ENCODE measurements around the gene PRR16. TPM values are rescaled to one million over a fixed set of nuclear protein-coding genes. Genes with fewer than 3 reads are reported as not detected.
"Not testable (repeated sequence)": the region's sequence is repeated elsewhere in the genome, so short reads cannot be mapped to it uniquely, and the experiment has no call there.

PRR16 gene
- total RNA-seq = 1 to 10 TPM in 3 of 4 donors, not detected in 1; 1.8 to 3.9 (median 2.8) TPM

- 1 to 3% methylated on average over 16 to 23 of the region's 62 CpGs for WGBS, 2 donors
Observed at GRCh38 chr5:120463991-120464626, at the start of gene PRR16. Gene PRR16 (plus strand): TSS chr5:120464300.

GRCh38 chr5:120415985-120416384, 48.1 kb upstream of the PRR16 start:
- TF ChIP-seq POLR2A (IDR thresholded peaks at IDR 0.05) (no peak), CTCF (IDR thresholded peaks at IDR 0.05) (no peak)

More at GRCh38 chr5:120463991-120464626, at the start of gene PRR16:
- peak in 1 of 2 donors; percentile 84 for DNase-seq (ENCODE audit: low spot score in 2 of 2)
- intact Hi-C loops (cut with DNase I; ENCODE audit: low total_unique reads) = no loop called here
- peak within 1 kb of the TSS; percentile 54 for H3K4me3 ChIP-seq (ENCODE audit: low read depth, poor library complexity, severe bottlenecking)
- TF ChIP-seq POLR2A (IDR thresholded peaks at IDR 0.05) (no peak), CTCF (IDR thresholded peaks at IDR 0.05) (no peak)

GRCh38 chr5:120419127-120419526, 45.0 kb upstream of the PRR16 start:
- no peak overlapping the region for H3K4me3 ChIP-seq (ENCODE audit: low read depth, poor library complexity, severe bottlenecking)
- TF ChIP-seq POLR2A (IDR thresholded peaks at IDR 0.05) (no peak), CTCF (IDR thresholded peaks at IDR 0.05) (no peak)
- WGBS, 2 donors = 76% methylated on average over 3 of the region's 3 CpGs
- intact Hi-C loops (cut with DNase I; ENCODE audit: low total_unique reads) = no loop called here
- no peak for DNase-seq (ENCODE audit: low spot score in 2 of 2)

More at GRCh38 chr5:120415985-120416384, 48.1 kb upstream of the PRR16 start:
- DNase-seq (ENCODE audit: low spot score in 2 of 2) = no peak
- H3K4me3 ChIP-seq (ENCODE audit: low read depth, poor library complexity, severe bottlenecking) = no peak overlapping the region
- intact Hi-C loops (cut with DNase I; ENCODE audit: low total_unique reads) = no loop called here
- 68 to 86% methylated on average over 1 of the region's 1 CpG for WGBS, 2 donors

- intact Hi-C loops (cut with DNase I; ENCODE audit: low total_unique reads); H3K4me3 ChIP-seq (ENCODE audit: low read depth, poor library complexity, severe bottlenecking); DNase-seq (ENCODE audit: low spot score in 2 of 2): not testable (repeated sequence)
- 94 to 95% methylated on average over 25 of the region's 25 CpGs for WGBS, 2 donors
Observed at GRCh38 chr5:120426633-120427275, 37.3 kb upstream of the PRR16 start.

GRCh38 chr5:120430572-120430971, 33.5 kb upstream of the PRR16 start:
- DNase-seq (ENCODE audit: low spot score in 2 of 2) = no peak
- intact Hi-C loops (cut with DNase I; ENCODE audit: low total_unique reads) = no loop called here
- no peak for TF ChIP-seq POLR2A (IDR thresholded peaks at IDR 0.05)
- no peak for TF ChIP-seq CTCF (IDR thresholded peaks at IDR 0.05)
- no peak overlapping the region for H3K4me3 ChIP-seq (ENCODE audit: low read depth, poor library complexity, severe bottlenecking)

GRCh38 chr5:120432861-120433260, 31.2 kb upstream of the PRR16 start:
- intact Hi-C loops (cut with DNase I; ENCODE audit: low total_unique reads) = no loop called here
- TF ChIP-seq POLR2A (IDR thresholded peaks at IDR 0.05) (no peak), CTCF (IDR thresholded peaks at IDR 0.05) (no peak)
- H3K4me3 ChIP-seq (ENCODE audit: low read depth, poor library complexity, severe bottlenecking) = no peak overlapping the region
- DNase-seq (ENCODE audit: low spot score in 2 of 2) = no peak

Data from lower leg skin (tissue), 4 donors.